GM18517 (cell line): ENCODE data around the gene EPHA7.

Source experiments
- ATAC-seq: cut with Tn5 transposase; IDR thresholded peaks from one replicate; pipeline ENCODE4 v1.9.1; 2021; ENCODE audit warnings: mild to moderate bottlenecking, moderate library complexity; ENCODE audit not compliant: unreplicated experiment

The EPHA7 gene

DNA sequence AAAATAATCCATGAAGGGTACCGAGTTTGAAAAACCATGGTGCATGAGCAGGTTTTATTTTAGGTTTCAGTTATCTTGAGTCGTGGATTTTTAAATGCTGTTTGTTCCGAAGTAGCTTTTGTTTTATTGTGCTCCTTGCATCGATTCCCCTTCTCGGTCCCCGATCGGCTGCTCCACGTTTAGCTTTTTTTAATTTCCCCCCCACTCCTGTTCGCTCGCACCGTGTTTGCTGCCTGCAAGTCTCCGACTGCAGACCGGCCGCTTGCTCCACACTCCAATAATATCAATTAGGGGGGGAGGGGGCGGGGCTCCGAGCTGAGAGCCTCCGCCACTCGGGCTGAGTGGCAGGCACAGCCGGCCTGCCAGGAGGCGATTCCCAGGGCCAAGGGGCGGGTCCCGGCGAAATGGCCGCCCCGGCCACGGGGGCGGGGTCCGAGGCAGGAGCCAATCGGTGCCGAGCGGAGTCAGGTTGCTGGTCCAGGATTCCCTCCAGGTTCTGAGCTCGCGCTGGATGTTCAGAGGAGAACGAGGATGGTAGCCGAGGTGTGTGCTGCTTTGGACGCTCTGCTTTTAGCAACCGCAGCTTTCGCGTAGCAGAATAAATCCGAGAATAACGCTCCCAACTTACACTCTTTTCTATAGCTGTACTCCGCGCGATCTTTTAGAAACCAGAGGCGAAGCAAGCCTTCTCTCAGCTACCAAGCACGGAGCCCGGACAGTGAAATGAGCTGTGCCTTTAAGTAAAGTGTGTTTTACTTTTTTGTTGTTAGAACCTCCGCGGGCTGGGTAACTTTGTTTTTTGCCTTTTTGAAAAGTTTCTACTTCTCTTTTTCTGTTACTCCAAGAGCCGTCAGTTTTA, at the start of gene EPHA7:
EPHA7 (minus strand) TSS at position 256 of the 859 bp plus-strand sequence; CDS start at position 38, 218 bp downstream.
- ATAC-seq, result peak; percentile 61

DNA sequence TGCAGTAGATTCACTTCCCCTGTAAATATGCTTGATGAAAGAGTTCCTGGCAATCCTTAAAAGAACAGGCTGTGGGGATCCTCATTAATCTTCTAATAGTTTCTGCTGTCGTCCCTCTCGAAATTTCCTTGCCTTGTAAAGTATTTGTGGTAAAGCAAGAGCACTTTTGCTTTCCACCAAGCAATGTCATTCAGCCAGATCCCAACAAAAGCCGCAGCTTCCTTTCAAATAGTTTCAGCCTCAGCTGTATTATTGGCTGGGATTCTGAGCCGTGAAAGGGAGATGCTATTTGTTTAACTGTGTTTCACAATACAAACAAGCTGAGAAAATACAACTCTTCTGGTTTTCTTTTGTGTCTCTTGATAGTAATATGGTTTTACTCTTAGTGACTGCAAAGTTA, 48.9 kb upstream of the EPHA7 start:
- ATAC-seq, result no peak

DNA sequence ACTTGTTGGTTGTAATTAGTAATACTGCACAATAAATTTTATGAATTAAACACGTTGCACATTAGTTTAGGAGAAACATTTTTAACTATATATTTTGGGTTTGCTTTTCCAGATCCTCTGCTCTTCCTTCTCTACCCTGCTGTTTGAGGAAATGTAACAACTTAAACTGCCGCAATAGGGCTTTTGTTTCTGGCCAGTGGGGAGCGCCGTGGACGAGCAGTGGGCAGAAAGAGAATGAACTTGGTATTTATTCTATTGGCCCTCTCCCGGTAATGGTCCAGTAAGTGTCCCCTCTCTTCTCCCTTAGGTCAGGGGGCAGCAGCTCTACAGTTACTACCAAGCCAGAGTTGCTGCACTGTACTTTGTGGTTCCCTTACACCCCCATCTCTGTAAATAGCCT, 35.2 kb upstream of the EPHA7 start:
- ATAC-seq, result no peak

DNA sequence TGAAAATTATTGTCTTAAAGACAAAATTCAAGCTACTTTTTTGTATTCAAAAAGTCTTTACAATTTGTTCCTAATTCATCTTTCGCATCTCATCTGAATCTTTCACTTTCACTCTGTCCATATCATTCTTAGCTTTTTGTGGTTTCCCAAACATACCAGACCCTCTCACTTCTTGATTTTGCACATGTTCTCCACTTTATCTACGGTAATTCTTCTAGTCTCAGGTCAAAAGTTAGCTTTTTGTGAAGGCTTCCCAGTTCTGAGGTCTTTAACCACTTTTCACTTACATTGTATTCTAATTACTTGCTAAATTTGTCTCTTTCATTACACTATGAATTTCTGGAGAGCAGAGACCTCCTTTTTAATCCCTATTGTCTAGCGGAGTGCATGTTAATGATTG, 34.6 kb upstream of the EPHA7 start:
- peak; percentile 74 for ATAC-seq

DNA sequence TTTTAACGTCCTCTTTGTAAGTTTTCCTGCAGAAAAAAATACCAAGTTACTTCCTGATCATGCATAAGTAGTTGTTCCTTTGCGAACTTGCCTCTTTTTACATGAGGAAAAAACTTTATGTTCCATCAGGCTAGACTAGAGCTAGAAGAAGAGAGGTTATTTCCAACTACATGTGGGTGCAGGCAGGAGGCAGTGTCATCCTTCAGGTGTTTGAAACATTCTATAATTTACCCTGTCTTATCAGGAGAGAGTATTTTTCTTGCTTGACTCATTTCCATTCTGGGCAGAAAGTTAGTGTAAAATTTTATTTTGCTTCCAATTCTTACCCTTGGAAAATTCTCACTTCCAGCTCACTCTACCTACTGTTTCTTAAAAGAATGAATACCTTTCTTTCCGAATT, 28.5 kb upstream of the EPHA7 start:
- ATAC-seq, result no peak

DNA sequence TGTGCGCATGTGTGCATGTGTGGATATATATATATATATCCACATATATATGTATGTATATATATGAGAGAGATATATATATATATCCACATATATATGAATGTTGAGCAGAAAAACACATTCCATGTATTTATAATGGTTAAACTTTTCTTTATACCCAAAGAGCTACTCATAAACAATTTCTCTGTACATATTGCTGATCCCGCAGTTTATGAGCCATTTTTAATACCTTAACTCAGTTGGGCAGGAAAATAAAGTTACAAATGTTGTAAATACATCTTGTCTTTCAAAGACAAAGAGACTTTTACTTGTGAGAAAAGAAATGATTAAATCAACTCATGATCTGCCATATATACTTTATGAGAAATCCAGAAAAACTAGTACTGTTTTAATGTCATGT, 18.1 kb upstream of the EPHA7 start:
- ATAC-seq, result no peak

DNA sequence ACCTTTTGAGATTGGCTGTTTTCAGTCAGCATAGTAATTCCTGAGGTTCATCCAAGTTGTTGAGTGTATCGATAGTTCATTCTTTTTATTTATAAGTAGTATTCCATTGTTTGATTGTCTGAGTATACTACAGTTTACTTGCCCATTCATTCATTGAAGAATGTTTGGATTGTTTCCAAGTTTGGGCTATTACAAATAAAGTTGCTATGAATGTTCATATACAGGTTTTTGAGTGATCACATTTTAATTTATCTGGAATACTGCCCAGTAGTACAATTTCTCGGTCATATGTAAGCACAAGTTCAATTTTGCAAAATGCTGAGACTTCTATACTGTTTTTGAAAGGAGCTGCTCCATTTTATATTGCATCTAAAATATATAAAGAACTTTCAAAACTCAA, 14.2 kb upstream of the EPHA7 start:
- no peak for ATAC-seq

DNA sequence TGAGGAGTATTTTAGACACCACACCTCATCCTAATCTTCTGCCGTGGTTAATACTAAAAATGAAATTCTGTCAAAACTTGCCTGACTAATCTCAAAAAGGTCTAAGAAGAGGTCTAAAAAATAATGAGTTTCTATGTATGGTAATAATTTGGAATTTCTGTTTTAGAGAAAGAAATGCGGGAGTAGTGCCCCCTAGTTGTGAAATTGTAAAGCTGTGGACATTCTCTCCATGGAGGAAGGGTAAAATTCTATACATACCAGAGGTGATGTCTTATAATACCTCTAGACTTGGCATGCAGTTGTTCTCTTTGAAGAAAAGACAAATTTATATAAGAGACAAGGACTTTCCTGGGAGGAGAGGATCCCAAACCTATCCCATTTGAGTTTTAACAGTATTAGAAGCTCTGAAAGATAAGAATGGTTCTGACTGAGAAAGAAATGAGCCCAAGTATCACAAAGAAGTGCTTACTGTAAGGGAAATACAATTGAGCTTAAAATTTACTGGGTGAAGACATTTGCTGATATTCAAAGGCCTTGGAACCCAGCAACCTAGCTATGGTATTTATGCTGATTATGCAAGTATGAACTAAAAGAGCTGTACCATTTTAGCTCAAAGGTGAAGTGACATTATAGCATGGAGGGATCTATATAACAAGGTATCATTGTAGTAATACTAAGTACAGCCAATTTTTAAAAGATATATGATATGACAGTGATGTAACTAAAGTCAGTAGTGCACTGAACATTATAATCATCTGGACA, 5.1 kb upstream of the EPHA7 start:
- no peak for ATAC-seq

DNA sequence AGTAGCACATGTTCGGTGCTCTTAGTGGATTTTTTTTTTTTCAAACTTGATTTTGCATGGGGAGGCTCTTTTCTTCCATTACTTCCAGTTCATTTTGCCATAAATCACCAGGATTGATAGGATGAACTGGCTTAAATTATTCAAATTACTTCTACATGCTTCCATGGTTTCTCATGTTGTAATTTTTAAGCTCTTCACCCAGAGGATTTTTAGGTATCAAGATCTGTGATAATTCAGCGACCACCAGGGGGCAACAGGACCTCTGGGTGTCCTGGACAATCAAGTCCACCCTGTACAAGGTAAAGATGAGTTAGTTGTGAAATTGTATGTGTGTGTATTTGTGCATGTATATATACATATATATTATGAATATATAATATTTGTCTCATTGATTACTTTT, 4.2 kb upstream of the EPHA7 start:
- no peak for ATAC-seq

DNA sequence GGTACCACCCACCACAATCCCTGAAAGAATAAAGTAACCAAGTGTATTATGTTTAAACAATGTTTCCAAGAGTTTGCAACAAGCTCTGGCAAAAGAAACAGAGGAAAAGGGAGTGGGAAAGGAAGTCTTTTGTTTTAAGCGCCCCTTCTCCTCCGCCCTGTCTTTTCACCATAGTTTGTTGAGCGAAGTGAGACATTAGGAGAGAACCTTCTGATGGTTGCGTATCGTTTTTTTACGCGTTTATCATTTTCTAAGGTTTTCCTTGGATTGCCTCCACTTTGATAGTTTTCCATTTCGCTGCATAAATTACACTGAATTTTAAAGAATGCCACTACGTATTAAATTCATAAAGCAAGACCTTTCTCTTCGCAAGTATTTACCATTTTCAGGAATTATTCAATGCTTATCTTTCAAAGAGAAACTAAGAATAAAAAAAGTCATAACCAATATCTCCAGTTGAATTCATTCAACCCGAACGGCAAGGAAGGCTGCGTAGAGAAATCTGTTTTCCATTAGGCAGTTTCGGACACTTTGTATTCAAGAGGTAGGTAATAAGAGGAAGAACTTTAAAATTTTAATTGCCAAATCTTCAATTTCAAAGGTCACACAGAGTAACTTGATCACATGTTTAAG, 920 bp upstream of the EPHA7 start:
- no peak for ATAC-seq

DNA sequence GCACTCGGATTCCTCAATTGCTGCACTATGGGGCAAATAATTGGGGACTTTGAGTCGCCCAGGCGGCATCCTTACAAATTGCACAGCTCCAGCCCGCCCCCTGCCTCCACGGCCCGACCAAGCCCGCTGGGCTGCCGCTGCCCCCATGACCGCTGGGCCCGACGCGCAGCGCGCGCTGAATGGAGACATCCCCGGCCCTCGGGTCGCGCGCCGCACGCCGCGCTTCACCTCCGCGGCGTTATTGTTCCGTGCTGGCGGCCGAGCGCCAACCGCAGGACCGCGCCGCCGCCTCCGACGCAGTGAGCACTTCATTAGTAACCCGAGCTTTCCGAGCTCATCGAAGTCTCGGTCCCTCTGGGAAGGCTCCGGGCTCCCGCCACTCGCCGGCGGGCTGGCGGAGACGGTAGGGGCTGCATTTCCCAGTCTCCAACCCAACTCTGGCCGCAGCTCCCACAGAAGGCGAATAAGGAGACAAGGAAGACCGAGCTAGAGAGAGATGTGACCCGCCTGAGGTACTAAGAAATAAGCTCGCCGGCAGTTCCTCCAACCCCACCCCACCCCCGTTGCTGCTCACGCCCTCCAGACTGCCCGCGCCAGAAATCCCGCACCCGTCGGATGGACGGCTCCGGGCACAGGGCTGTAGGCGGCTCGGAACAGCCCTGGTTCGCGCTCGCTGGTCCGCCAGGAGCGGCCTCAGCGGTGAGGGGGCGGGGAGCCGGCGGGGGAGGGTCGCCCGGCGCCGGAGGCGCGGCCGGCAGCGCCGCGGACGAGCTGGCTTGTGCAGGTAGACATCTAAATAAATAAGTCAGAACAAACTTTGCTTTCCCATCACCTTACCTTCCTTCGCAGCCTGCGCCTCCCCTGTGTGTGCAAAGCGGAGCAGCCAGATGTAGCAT, 703 bp downstream of the EPHA7 start:
- no peak for ATAC-seq

DNA sequence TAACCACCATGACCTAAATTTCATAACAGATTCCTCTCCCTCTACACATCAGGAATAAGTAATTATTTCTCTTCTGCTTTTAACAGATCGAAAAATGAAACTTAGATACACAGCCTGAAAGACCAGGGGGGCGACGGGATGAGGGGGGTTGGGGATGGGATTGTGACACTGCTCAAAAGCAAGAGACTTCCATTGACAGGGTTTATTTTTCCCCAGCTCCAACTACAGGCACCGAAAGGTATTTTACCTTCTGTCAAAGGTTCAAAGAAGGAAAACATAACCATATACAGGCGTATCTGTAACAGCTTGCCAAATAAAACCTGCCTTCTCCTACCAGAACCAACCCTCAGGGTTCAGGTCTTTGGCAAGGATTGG, 1.3 kb downstream of the EPHA7 start:
- no peak for ATAC-seq

DNA sequence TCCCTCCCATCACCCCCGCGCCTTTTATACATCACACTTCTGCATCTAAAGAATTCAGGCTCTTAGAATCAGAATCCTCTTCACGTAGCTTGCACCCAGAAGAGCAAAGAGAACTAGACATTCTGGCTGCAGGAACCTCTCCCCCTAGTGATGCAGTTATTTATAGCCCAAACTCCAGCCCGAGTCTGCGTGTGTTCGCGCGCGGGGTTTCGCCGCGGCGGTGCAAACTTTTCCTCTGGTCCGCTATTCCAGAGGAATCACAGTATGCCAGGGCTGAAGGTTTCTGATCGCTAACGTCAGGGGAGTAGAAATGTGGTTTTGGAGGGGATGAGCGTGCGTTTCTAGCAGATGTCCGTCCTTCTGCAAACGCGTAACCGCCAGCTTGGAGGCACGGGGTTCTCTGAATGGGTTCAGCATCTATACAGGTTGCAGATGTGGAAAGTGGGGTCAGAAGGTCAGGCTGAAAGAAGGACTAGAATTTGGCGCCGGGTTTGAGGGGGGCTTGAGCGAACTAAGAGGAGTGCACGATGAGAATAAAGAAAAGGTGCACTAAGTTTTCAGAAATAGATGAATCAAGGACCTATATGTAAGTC, 1.8 kb downstream of the EPHA7 start:
- ATAC-seq, result no peak

DNA sequence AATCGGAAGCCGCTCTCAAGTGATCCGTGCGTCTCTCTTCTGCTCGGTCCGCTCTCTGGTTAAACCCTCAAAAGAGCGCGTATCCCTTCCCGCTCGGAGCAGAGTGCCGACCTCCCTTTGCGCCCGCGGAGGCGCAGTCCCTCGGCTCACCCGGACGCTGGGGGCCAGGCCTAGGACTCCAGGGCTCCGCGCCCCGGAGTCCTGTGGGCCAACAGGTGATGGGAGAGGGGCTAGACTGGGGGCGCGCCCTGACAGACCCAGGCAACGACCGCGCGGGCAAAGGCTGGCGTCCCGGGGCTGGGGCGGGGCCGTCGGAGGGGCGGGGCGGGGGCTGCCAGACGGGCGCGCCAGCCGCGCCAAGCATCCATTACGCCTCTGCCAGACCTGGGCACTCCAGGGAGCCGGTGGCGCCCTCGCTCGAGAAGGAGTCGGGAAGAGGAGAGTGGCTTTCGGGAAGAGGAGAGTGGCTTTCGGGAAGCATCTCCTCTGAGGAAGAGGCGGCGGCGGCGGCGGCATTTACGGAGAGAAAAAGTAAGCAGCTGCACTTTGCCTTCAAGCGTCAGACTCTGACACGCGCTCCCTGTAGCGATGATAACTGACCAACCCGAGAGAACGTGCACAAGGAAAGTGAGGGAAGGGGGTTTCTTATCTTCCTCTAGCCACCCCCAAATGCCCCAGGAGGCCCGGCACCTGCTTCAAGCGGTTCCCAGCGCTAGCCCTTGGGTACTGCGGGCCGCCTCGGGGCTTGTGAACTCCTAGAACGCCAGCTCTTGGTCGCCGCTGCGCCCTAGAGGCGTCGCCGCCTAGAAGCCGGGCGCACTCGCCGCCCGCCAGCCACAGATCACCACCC, 2.6 kb downstream of the EPHA7 start:
- no peak for ATAC-seq

DNA sequence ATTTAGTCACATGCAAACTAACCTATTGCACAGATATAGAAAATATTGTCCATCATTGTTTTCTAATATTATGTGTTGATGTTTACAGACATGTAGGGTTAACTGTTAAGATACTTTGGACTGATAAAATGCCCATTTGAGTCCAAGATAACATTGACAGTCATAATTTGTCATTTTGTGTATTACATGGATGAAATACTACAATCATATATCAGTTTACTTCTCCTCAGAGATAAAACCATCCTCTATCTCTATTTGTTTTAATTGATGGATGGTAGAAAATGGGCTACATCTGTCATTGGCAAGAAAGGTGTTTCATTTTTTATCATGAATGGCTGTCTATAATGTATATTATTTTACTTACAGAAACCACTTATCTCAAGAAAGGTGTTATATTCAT, 6.2 kb downstream of the EPHA7 start:
- no peak for ATAC-seq

DNA sequence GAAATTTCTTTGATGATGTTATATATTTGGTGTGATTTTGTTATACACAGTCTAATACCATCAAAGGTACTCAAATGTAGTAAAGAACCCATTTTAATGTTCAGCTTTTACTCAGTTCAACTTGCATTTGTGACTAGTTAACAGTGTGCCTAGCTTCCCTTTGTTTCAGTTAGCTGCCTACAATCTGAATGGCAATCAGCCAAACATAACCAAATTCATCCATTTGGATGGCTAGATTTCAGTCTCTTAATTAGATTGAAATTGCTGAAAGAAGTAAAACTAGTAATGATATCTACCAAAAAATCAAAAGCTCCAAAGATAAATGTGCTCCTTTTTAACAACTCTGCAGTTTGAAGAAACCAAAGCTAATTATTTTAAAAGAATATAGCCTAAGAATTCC, 6.9 kb downstream of the EPHA7 start:
- no peak for ATAC-seq

DNA sequence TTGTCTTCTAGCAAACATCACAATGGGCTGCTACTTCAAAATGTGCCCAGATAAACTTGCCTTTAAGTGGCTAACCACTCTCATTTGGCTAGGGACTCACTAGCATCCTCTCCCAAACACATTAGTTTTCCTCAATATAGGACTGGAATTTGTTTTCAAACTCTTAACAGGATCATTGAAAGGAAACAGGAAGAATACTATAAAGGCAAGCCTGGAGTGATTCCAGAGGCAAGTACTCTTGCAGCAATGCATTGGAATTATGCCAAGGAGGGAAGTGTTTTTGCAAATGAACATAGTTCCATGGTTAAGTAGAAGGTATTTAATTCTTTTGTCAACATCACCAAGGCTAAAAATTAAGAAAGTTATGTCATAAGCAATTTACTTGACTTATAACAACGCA, 12.2 kb downstream of the EPHA7 start:
- ATAC-seq, result no peak

DNA sequence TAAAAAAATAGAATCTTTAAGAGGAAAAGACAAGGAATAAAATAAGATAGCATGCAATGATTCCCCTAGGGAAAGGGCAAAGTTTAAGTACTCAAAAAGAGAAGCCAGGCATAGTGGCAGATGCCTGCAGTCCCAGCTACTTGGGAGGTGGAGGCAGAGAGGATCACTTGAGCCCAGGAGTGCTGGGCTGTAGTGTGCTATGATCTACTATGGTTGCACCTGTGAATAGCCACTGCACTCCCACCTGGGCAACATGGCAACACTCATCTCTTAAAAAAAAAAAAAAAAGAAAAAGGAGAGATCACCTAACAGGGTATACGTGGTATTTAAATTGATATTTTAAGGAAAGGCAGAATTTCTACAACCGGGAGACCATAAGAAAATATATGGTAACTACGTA, 16.0 kb downstream of the EPHA7 start:
- no peak for ATAC-seq

DNA sequence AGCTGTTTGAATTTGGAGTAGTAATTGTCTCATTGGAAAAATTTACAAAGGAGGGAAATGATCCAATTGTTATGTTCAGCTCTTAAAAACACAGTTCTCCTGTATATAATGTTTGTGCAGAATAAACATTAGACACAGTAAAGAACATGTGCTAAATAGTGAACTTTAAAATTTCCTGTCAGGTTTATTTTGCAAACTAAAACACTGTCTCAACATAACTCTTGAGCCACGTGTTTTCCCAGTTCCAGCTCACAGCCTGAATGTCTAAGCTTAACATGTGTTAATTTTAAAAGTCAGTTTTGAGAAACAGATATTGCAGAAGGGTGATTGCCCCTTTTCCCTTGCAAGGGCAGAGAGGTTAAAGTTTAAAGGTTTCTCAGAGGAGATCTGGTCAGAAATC, 20.6 kb downstream of the EPHA7 start:
- no peak for ATAC-seq

DNA sequence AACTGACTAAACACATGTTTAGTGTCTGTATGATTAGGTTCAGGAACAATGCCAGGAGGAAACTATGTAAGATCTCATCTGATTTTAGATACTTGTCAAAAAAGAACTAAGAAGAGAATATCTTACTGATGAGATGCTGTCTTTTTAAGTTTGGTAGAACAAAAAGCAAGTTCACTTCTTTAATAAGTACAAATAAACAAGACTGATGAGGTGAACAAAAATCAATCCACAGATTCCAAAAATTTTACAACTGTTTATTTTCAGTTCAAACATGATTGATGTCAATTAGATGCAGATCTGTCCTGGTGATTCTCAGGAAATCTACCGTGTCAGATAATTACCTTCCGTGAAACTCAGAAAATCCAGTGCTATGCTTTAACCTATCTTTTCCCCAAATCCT, 24.9 kb downstream of the EPHA7 start:
- no peak for ATAC-seq
